ENCODE data around the gene CNPY2.

GRCh38 chr12:56307221-56307965, 8.4 kb downstream of the CNPY2 start:
- no peak for TF ChIP-seq CTCF (CRISPR knock-in tag; IDR thresholded peaks at IDR 0.05)
- no peak for TF ChIP-seq SSRP1 (CRISPR knock-in tag; IDR thresholded peaks at IDR 0.05)
- no peak for TF ChIP-seq AKNA (CRISPR knock-in tag; IDR thresholded peaks at IDR 0.05; ENCODE audit: borderline replicate concordance)
- TF ChIP-seq, protein P1, sequence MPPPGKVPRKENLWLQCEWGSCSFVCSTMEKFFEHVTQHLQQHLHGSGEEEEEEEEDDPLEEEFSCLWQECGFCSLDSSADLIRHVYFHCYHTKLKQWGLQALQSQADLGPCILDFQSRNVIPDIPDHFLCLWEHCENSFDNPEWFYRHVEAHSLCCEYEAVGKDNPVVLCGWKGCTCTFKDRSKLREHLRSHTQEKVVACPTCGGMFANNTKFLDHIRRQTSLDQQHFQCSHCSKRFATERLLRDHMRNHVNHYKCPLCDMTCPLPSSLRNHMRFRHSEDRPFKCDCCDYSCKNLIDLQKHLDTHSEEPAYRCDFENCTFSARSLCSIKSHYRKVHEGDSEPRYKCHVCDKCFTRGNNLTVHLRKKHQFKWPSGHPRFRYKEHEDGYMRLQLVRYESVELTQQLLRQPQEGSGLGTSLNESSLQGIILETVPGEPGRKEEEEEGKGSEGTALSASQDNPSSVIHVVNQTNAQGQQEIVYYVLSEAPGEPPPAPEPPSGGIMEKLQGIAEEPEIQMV (CRISPR knock-in tag; IDR thresholded peaks at IDR 0.05; ENCODE audit: low read depth): no peak
- TF ChIP-seq YY1 (IDR thresholded peaks at IDR 0.05; ENCODE audit: insufficient read depth, insufficient replicate concordance, low read depth, low read length): no peak
- TF ChIP-seq ZNF660 (CRISPR knock-in tag; IDR thresholded peaks at IDR 0.05; ENCODE audit: borderline replicate concordance, low read depth): no peak

Data from HepG2 (cell line).